Stimulated activated CD8-positive, alpha-beta memory T cell treated with anti-CD3 and anti-CD28 coated beads, Interleukin-4, amount 100 ng/mL, for 24 hours (primary cell): ENCODE measurements around the gene CD300LF.

Experiments used
- DNase-seq: peaks from one replicate; pipeline ENCODE4 v3.0.0-alpha.2; 2020; ENCODE audit warnings: low read depth

The CD300LF gene

GRCh38 chr17:74712756-74713155 lies at the start of gene CD300LF:
Gene CD300LF, minus strand, starts transcription at chr17:74712923. Its CDS starts 57 bp downstream, at chr17:74712866.
- no peak for DNase-seq

GRCh38 chr17:74761931-74762330 lies 49.2 kb upstream of the CD300LF start:
- no peak for DNase-seq

DNA sequence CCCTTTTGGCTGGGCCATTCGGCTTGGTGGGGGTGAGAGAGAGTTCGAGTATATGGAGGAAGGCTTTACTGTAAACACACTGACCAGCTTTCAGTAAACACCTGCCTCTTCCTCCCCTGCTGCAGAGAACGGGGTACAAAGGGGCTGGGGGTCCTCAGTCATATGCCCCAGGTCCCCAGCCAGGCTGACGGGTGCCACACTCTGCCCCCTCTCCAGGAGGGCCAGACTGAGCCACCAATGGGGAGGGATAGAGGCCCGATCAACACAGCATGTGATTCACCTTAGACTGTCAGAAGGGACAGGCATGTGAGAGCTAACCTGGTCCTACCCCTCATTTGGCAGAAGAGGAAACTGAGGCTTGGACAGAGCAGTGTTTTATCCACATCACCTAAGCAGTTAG lies 48.7 kb upstream of the CD300LF start:
- no peak for DNase-seq

- DNase-seq = no peak
These were observed 47.8 kb upstream of the CD300LF start for GRCh38 chr17:74760404-74761105.

- DNase-seq = no peak
These were observed 47.2 kb upstream of the CD300LF start for GRCh38 chr17:74759941-74760340.

- no peak for DNase-seq
These were observed 46.6 kb upstream of the CD300LF start for GRCh38 chr17:74759243-74759801.

DNA sequence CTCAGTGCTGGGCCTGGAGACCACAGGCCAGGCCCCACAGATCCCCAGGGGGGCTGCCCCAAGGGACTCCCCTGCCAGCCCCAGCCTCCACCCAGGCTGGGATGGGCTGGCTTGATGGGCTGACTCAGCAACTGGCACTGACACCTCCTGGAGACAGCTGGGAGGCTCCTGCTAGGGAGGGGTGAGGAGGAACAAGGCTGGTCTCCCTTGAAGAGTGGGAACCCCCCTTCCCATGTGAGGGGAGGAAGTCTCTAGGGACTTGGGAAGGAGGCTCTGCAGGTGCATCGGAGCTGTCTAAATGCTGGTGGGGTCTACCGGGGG lies 46.1 kb upstream of the CD300LF start:
- no peak for DNase-seq

DNA sequence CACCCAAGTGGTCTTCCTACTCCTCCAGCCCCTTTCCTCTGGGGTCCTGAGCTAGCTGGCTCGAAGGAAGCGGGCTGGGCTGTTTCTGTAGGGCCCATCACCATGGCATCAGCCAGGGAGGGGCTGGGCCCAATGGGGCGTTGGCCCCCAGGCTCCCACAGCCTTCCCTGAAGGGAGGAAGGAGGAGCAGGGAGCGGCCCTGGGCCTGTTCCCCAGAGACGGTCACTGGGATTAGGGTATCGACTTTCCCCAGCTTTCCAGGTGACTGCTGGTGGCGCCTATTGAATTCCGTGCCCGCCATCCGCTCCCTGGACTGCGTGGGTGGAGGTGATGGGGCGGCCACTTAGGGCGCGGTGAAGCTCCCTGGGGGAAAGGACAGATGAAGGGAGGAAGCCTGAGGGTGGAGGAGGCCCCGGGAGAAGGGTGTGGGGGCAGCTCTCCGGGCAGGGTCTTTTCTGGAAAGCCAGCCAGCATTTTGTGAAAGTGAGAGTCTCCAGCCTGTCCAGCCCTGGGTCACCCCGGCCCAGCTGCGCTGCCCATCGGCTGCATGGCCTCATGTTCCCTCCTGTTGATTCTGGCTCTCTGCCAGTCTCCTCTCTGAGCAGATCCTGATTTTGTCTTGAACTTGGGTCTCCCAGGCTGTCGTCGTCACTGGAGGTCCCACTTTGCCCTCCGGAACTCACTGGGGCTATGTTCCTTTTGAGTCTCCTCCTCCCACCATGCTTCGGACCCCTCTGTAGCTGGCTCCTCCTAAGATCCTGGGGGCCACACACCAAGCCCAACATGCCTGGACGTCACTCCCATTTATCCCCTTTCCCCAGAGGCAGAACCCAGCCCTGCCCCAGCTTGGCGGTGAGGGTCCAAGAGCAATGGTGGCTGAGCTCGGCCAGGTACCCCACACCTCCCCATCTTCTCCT lies 45.5 kb upstream of the CD300LF start:
- no peak for DNase-seq

DNA sequence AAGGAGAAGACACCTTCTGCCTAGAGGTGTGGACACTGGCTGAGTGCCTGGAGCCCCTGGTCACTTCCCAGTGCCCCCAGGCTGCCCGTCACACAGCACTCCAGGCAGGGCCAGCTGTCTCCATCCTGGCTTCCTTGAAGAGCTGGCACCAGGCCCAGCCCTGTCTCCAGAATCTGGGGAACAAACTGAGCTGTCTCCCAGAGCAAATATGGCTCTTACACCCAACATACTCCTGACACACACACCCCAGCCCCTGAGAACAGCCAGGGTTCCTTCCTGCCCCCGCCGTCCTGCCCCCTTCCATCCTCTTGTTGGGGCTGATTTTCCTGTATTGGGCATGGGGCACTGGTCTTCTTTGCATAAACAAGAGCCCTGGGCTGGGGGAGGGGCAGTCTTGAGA lies 44.8 kb upstream of the CD300LF start:
- DNase-seq = no peak

GRCh38 chr17:74756891-74757290 lies 44.2 kb upstream of the CD300LF start:
- DNase-seq = no peak

DNA sequence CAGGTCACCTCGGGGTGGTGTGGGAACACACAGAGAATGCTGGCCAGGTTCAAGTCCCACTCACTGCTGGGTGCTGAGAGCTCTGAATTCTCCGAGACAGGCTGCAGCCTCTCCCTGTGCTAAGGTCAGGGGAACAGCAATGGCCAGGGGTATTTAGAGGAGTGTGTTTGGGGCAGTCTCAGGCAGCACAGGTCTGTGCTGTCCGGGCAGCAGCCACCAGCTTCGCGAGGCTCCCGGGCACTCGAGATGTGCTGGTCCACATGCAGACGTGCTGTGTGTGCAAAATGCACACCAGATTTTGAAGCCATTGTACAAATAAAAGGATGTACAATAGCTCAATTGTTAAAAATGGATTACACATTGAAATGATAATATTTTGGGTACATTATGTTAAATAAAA lies 42.8 kb upstream of the CD300LF start:
- no peak for DNase-seq

GRCh38 chr17:74754832-74755231 lies 42.1 kb upstream of the CD300LF start:
- no peak for DNase-seq

DNA sequence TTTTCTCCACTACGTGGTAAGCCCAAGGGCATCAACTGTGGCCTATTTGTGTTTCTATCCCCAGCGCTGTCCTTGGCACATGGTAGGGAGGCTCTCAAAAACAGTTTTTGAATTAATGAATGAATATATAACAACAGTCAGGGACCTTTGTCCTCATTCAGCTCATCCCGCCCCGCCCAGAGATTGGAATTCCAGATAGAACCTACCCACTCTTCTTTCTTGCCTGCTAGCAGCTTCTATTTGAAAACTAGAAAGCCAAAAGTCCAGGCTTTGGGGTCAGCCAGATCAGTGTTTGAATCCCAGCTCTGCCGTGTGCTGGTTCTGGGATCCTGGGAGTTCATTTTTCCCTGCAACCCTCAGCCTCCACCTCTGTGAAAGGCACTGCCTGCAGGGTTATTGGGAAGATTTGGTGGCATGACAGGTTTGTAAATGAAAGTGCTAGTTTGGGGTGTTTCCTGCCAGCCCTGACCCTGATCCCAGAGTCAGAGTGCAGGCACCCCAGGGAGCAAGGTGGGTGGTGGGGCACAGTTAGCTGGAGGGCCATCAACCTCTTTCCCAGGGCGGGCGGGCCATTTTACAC lies 40.2 kb upstream of the CD300LF start:
- no peak for DNase-seq

- no peak for DNase-seq
These were observed 39.7 kb upstream of the CD300LF start for GRCh38 chr17:74752415-74752814.

DNA sequence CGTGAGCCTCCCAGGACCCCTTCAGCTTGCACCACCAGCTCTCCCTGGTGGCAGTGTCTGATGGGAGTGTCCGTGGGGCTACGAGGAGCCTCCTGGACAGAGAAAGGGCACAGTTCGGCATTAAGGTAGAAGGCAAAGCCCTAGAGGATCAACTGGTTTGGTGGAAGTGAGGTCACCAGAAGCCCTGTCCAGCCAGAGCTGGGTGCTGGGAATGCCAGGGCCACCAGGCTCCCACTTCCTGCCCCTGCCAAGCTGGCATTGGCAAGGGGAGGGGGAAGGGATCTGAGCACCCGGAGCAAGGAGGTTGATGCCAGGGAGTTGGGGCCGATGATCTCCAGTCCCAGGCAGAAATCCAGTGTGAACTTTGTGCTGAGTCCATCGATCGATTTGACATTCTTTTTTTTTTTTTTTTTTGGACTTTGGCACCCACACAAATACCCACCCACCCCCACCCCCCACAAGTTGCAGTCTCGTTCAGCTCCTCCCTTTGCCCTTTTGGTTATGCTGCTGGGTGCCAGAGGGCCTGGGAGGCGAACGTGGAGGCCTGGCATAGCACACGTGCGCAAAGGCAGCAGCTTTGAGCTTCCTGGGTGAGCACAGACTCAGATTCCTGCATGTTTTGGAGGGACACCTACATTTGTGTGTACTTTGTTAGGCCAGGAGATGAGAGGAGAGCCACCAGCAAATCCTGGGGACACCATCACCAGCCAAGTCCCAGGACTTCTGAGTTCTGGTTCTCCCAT lies 37.8 kb upstream of the CD300LF start:
- DNase-seq = no peak

- DNase-seq = no peak
These were observed 37.3 kb upstream of the CD300LF start for GRCh38 chr17:74750039-74750326.

DNA sequence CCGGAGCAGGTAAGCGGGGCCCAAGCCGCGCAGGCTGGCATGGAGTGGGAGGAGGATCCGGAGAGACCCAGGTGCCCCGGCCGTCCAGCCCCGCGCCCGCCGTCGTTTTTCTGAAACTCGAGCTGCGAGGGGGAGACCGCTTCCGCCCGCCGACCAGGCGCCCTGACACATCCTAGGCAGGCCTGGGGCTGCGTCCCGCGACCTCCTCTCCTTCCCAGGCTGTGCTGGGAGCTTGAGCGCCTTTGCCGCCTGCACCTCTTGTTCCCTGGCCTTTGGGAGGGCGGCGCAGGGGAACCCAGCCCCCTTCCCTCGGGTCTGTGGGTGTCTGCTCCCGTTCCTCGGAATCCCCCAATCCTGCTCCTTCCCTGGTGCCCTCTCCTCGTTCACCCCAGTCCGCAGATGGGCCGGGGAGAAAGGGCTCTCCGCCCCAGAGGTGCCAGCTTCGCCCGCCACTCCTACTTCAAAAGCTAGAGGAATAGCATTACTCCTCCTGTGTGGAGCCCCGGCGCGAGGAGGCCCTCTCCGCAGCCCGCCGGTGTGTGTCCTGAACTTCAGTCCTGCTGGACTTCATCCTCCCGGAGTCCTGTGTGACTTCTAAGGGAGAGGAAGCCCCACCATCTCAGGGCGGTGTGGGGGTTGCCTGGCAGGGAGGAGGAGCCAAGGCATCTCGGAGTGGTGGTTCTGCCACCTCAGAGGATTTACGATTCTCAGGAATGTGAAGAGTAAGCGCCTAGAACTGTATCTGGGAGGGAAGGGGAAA lies 36.7 kb upstream of the CD300LF start:
- no peak for DNase-seq

DNA sequence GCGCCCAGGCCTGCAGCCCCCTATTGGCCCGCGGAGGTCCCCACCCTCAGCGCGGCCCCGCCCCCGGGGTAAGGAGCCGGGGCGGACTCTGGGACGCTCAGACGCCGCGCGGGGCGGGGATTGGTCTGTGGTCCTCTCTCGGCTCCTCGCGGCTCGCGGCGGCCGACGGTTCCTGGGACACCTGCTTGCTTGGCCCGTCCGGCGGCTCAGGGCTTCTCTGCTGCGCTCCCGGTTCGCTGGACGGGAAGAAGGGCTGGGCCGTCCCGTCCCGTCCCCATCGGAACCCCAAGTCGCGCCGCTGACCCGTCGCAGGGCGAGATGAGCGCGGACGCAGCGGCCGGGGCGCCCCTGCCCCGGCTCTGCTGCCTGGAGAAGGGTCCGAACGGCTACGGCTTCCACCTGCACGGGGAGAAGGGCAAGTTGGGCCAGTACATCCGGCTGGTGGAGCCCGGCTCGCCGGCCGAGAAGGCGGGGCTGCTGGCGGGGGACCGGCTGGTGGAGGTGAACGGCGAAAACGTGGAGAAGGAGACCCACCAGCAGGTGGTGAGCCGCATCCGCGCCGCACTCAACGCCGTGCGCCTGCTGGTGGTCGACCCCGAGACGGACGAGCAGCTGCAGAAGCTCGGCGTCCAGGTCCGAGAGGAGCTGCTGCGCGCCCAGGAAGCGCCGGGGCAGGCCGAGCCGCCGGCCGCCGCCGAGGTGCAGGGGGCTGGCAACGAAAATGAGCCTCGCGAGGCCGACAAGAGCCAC lies 36.0 kb upstream of the CD300LF start, which contains the start of gene NHERF1:
TSS of gene NHERF1 (plus strand) at position 100 of the 750 bp plus-strand sequence. CDS start at position 319, 219 bp downstream.
- peak; percentile 93 for DNase-seq

DNA sequence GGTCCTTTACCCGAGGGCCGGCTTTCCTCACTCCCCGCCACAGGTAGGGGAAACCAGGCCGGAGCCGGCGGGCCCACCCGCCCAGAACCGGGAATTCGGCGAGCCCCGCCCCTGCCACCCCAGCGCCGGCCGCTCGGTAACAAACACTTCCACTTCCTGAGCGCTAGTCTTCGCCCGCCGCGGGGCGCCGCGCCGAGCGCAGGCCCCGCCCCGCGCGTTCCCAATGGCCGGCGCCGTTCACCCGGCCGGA lies 35.5 kb upstream of the CD300LF start:
- no peak for DNase-seq

- no peak for DNase-seq
These were observed 34.2 kb upstream of the CD300LF start for GRCh38 chr17:74746922-74747321.

GRCh38 chr17:74746376-74746775 lies 33.7 kb upstream of the CD300LF start:
- DNase-seq = no peak
